ENCODE measurements around the gene RAPGEF5. TPM values are rescaled to one million over a fixed set of nuclear protein-coding genes. Genes with fewer than 3 reads are reported as not detected.

Gene RAPGEF5
- total RNA-seq, 2 experiments from 2014 or later: 0.42 to 0.63 TPM

Other genes starting within 250 kb of the RAPGEF5 start
- not detected for gene STEAP1B, start 143.0 kb upstream of the RAPGEF5 start, total RNA-seq